Activated T-helper 1 cell treated with Interleukin-2 at 50 U/mL for 16 hours (primary cell): ENCODE data around the gene KIF1B.
"Not testable (repeated sequence)": the region's sequence is repeated elsewhere in the genome, so short reads cannot be mapped to it uniquely, and the experiment has no call there.

Experiments used
- DNase-seq: peaks from one replicate; pipeline ENCODE4 v3.0.0-alpha.2; 2020; ENCODE audit warnings: low read depth

Gene KIF1B

GRCh38 chr1:10426535-10426848 lies 216.1 kb downstream of the KIF1B start:
- DNase-seq, result not testable (repeated sequence)

DNA sequence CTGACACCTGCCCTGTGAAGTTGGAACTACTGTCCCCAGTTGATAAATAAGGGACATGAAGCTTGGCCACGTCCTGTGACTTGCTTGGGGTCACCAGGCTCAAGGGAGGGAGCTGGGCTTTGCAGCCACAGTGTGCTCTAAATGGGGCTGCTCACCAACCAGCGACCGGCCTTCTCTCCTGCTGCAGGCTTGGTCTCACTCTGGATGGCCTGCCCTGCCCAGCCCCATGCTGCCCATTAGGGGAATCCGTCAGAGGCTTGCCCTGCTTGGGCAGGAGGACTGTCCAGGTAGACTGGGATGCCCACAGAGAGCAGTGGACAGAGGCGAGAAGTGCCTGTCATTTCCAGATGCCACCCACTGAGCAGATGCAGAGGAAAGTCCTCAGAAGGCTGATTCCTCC lies 218.6 kb downstream of the KIF1B start:
- no peak for DNase-seq

- no peak for DNase-seq
Observed at GRCh38 chr1:10429868-10430215, 219.5 kb downstream of the KIF1B start.

DNA sequence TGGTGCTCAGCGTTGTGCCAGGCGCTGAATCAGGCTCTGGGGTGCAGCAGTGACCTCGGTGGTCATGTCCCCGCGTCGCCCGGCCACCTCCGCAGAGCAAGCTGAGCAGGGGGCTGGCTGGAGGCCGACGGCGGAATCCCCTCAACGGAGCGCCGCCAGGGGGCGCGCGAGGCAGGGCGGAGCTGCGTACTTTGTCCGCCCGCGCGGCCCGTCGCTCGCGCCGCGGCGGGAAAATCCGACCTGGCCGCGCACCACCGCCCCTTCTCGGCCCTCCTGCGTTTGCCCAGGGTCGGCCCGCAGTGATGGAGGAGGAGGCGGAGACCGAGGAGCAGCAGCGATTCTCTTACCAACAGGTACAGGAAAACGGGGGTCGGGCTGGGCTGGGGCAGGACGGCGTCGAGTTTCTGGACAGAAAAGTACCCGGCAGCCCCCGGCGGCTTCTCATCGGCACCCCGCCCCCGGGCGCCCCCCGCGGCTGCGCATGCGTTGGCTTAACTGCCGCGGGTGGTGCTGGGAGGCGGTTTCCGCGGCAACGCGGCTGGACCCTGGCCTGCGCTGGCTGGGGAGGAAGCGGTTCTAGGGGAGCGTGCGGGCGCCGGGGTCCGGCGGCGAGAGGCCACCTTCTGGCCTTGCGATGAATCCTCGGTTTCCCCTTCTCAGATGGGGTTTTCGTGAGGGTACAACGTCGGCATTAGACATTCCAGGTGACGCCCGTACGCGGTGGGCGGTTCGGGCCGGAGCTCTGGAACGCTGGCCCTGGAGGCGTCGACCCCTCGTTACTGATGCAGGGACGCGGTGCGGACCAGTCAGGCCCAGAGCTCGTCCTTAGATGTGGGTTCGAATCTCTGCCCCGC lies 220.1 kb downstream of the KIF1B start, which contains the start of gene CENPS:
Gene CENPS (plus strand): TSS at position 218 of the 854 bp plus-strand sequence. CDS start 85 bp downstream, at position 303.
- DNase-seq, result peak; percentile 87
